HPDE6-E6E7 (cell line): ENCODE results near the gene SIK3.

Experiments
- DNase-seq: peaks from one replicate; pipeline ENCODE4 v3.0.0; 2011; ENCODE audit warnings: missing footprints; ENCODE audit errors: extremely low spot score

Gene SIK3

DNA sequence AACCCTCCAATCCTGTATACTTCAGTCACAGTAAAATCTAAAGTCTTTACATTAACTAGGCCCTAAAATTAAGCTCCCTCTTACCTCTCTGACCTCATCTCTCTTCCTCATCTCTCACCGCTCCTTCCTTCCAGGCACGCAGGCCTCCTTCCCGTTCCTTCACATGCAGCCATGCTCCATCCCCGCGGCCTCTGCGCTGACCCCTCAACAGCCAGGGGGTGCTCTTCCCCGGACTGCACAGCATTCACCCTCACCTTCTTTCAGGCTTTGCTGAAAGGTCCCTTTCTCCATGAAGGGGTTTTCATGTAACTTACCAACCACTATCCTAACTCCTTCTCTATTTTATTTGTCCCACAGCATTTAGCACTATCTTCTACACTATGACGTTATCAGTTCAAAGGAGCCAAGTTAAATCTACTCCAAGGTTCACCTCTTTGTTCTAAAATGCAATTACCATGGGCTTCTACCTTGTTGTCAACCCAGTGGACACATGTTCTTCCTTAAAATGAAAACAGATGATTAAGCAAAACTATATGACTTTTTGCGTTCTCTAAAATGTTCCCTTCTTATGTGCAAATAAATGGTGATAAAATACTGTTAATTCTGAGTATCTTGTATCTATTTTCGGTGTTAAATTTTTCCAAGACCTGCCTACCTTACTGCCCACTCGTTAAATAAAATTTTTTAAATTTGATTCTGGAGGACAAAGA, 203.0 kb downstream of the SIK3 start:
- DNase-seq: no peak

GRCh38 chr11:116893906-116894305, 204.3 kb downstream of the SIK3 start:
- DNase-seq: no peak

DNA sequence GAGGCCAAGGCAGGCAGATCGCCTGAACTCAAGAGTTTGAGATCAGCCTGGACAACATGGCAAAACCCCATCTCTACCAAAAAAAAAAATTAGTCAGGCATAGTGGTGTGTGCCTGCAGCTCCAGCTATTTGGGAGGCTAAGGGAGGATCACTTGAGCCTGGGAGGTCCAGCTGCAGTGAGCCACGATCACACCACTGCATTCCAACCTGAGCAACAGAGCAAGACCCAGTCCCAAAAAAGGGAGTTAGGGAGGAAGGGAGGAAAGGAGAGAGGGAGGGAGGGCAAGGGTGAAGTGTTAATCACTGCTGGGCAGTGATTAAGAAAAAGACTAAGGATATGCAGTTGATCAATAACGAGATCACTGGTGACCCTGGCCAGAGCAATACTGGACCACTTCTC, 204.8 kb downstream of the SIK3 start:
- no peak for DNase-seq

DNA sequence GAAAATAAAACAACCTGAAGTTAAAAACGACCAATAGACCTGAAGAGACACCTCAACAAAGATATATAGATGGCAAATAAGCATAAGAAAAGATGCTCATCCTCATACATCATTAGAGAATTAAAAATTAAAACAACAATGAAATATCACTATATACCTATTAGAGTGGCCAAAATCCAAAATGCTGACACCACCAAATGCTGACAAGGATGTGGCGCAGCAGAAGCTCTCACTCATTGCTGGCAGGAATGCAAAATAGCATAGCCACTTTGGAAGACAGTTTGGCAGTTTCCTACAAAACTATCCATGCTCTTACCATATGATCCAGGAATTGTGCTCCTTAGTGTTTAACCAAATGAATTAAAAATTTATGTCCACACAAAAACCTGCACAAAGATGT, 205.9 kb downstream of the SIK3 start:
- DNase-seq: no peak

GRCh38 chr11:116891746-116892145, 206.5 kb downstream of the SIK3 start:
- no peak for DNase-seq

DNA sequence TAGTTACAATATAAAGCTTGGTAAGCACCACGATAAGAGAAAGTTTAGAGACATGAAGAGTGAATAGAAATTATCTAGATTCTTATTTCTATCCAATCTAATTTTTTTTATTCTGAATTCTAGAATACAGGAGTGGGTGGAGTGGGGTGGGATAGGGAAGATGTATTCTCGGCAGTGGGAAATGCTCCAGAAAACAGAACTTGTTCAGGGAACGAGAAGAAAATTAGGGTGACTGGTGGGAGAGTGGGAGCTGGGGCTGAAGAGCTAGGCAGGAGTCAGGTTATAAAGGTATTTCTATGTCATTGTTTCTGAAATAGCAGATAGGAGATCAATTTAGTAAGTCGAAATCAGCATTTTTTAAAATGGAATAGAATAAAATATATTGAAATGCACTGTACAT, 207.6 kb downstream of the SIK3 start:
- no peak for DNase-seq

- no peak for DNase-seq
Measured at GRCh38 chr11:116890193-116890592, 208.0 kb downstream of the SIK3 start.

DNA sequence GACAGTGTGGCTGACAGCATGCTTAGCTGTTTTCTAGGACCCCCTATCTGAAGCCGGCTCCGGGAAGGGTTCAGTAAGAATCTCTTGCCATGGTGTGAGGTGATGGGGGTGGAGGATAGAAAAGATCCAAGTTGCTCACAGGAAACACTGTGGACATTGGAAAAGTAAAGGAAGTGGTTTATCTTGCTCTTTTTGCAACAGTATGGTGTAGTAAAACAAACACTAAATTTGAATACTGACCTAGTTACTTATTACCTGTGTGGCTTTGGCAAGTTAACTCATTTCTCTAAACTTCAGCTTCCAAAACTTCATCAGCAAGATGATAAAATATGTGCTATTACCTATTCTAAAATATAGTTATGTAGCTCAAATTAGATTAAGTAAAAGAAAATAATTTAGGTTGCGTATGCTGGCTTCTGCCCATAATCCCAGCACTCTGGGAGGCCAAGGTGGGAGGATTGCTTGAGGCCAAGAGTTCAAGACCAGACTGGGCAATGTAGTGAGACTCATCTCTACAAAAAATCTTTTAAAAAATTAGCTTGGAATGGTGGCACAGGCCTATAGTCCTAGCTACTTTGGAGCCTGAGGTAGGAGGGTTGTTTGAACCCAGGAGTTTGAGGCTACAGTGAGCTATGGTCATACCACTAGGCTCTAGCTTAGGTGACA, 209.2 kb downstream of the SIK3 start:
- no peak for DNase-seq

- no peak for DNase-seq
Measured at GRCh38 chr11:116888024-116888423, 210.2 kb downstream of the SIK3 start.

DNA sequence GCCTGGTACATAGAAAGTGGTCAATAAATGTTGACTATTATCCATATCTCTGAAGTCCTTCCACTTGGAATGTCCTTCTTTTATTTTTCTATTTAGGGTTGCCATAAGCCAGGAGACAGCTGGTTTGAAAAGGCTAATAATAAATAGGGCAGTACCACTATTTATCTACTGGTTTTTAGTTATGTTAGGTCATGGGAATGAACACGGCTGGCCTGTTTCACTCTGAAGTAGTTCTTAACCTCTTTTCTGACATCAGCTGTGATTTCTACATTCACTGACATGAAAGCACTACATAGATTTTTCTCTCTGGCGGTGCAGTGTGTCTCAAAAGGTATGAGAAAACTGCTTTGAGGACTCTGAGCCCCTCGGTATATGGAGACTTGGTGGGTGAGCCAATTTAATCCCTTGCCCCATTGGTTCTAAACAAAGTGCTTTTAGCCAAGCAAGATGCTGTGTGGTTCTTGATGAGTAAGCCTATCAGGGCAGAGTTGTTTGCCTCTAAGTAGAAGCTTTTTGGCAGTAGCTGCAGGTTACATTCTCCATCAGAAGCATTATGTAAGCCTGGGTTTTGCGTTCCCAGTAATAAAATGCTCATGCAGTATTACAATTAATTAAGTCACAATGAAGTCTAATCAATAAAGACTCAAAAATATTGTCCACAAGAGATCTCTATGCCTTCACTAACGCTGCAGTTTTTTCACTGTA, 212.1 kb downstream of the SIK3 start:
- no peak for DNase-seq

DNA sequence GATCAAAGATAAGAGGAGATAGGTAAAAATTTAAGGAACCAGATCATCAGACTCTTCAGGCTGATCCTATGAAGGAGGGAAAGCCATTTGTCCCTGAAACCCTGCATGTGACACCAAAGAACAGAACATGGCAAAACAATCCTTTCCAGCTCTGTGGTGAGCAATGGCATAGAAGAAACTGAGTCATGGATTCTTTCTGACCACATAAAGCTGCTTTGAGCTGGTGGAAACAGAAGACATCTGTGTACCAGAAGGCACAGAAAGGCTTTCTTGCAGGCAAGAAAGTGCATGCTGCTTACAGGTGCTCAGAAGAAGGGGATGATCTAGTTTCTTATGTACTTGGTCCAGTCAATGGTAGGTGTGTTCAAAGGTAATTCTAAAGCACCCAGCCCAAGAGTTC, 215.8 kb downstream of the SIK3 start:
- no peak for DNase-seq

DNA sequence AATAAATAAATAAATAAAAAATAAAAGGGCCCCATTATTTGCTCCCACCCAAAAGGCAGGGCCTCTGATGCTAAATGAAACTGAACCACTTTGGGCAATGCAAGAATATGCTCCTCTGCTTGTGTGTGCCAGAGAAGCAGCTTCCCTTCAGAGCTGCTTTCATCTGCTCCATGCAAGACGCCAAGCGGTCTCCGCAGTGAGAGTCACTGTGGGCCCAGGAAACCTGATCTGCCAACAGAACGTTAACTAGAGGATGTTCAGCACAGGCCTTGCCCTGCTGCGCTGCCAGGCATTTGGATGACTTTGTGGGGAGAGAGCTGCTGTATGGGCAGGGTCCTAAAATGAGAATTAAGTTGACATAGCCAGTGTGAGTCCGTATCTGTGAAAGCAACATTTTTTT, 217.1 kb downstream of the SIK3 start:
- no peak for DNase-seq

DNA sequence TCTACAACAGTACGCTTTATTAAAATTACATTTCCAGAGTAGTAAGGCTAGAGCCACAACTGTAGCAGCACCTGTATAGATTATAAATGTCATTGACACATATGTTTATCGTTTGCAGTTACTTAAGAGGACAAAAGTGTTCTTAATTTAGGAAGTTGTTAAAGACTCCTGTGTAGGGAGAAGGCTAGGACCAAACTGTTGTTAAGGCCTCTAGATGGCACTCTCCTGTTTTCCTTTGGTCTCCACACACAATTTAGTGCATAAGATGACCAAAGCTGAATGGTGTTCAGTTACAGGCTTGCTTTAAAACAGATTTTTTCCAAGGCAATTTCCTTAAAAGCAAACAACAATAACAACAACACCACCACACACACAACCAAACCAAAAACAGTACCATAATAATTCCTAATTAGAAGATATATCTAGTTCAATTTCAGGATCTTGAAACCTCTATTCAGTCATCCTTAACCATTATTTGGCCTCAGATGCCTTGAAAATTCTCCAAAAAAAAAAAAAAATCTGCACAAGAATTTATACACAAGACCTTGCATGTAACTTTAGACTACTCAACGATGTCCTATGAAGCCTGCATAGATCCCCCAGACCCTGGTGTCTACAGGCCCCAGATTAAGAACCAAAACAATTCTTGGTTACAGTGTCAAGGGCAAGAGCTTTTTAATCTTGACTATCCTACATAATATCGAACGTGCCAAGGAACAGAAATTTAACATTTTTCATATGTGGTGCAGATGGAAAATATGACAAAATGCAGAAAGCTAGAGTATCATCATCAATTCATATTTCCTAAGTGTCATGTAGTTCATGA, 218.2 kb downstream of the SIK3 start:
- DNase-seq: peak; percentile 49

DNA sequence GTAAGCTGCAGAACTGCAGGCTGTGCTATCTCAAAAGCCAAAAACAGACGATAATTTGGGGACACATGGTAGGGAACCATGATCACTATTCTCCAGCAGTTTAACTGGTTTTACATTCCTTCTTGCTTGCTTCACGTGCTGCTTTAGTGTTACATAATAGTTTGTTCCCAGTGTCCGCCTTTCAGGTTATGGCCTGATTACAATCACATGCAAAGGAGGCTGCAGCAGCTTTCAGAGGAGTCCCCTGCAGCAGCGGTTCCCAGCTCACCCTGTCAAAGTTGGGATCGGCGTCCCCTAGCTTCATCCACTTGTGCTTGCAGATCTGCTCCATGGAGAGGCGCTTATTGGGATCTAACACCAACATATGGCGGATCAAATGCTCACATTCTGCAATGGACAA, 221.6 kb downstream of the SIK3 start:
- DNase-seq: no peak

- no peak for DNase-seq
Measured at GRCh38 chr11:116875194-116875593, 223.0 kb downstream of the SIK3 start.

GRCh38 chr11:116874251-116874650, 224.0 kb downstream of the SIK3 start:
- no peak for DNase-seq

DNA sequence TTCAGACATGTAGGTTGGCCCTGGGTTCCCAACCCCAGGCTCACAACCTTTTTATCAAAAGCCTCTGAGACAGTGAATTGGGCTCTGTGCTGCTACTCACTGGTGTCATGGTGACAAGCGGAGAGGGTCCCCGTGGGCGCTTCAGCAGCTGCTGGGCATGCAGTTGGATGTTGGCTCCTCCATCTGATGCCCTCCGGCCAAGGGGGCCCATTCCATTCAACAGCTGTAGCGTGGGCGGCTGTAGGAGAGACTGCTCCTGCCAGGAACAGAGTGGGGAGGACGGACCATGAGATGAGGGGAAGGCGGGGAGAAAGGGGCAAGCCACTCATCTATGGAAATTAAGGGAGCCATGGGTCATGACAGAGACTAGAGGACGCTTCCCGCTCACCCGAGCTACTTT, 224.8 kb downstream of the SIK3 start:
- no peak for DNase-seq

DNA sequence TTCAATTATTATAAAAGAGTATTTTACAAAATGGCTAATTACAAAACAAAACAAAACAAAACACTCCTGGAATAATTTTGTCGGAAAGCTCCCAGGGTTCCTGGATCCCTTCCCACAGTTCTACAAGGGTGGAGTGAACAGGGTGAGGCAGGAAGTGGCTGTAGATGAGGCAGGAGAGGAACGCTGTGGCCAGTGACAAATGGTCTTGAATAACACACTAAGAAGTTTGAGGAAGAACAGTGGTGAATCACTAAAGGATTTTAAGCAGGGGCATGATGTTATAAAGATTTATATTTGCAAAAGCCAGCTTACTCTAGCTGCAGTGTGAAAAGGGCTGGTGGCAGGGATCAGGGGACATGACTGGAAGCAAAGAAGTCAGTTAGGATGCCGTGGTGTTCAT, 227.0 kb downstream of the SIK3 start:
- DNase-seq: peak; percentile 10

DNA sequence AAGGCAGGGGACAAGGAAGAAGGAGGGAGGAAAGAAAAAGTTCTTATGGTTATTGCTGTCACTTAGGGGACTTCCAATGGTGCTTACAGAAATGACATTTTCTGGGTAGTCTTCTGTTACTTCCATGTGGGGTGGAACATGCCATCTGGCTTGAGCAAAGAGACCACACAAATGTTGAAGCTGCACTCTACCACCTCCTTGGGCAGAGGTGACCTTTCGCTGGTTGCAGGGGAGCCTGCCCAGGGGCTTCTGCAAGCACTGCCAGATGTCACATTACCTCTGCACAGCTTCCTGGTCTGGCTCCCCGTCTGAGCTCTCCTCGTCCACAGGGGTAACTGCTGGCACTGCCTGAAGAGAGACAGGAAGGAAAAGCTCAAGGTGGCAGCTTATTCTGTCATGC, 228.2 kb downstream of the SIK3 start:
- DNase-seq: no peak

DNA sequence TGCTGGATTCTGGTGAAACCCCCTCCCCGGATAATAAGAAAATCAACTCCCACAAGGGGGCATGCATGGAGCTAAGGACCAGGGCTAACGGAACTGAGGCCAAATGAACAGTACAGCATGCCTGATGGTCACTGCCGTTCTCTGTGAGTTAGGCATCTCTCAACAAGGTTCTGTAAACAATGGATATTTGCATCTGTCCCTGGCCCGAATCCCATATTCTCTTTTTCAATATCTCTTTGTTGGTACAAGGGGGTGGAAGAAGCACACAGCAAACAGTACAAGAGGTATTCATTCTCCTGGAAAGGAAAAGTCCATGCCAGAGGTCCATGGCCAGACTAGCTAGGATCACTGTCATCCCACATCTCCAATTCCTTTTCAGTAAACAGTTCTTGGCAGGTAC, 228.6 kb downstream of the SIK3 start:
- no peak for DNase-seq

GRCh38 chr11:116868066-116868465, 230.2 kb downstream of the SIK3 start:
- DNase-seq: no peak

DNA sequence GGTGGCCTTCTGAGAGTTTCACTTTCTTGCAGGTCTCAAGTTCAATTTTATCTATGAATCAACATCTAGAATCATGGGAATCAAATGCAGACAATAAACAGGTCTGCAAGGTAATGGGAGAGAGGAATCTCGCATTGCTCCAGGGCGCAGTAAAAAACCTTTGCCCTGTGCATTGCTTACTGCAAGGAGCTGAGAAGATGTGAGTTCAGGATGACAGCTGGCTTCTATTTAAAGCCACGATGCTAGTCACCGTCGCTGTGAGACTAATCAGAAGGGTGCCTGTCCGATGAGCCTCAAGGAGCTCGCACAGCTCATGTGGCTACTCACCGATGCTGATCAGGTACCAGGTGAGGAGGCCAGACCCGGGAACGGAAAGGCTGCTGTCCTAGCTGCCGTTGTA, 230.6 kb downstream of the SIK3 start:
- no peak for DNase-seq
